IPS-11a (cell line): ENCODE results near the gene S100A2.
A peak's percentile ranks its signal among the peaks of the same experiment; 100 is the strongest.
"Not testable (repeated sequence)": the region's sequence is repeated elsewhere in the genome, so short reads cannot be mapped to it uniquely, and the experiment has no call there.

ENCODE experiments used
- H3K4me3 ChIP-seq: one replicate; pipeline ENCODE4 v1.5.1; 2013; ENCODE audit warnings: low read depth, low read length, control low read depth

S100A2 gene

GRCh38 chr1:153534226-153534924, 31.3 kb downstream of the S100A2 start:
- no peak overlapping the region for H3K4me3 ChIP-seq

GRCh38 chr1:153533689-153534201, 31.9 kb downstream of the S100A2 start:
- no peak overlapping the region for H3K4me3 ChIP-seq

GRCh38 chr1:153532769-153533599, 32.7 kb downstream of the S100A2 start:
- H3K4me3 ChIP-seq = peak overlapping the region; percentile 6

GRCh38 chr1:153532181-153532580, 33.5 kb downstream of the S100A2 start:
- H3K4me3 ChIP-seq = no peak overlapping the region

GRCh38 chr1:153531638-153532037, 34.0 kb downstream of the S100A2 start:
- no peak overlapping the region for H3K4me3 ChIP-seq

- H3K4me3 ChIP-seq = no peak overlapping the region
Measured at GRCh38 chr1:153527683-153528040, 38.0 kb downstream of the S100A2 start.

GRCh38 chr1:153527023-153527682, 38.5 kb downstream of the S100A2 start:
- H3K4me3 ChIP-seq = no peak overlapping the region

GRCh38 chr1:153526132-153526543, 39.5 kb downstream of the S100A2 start:
- H3K4me3 ChIP-seq = no peak overlapping the region

- no peak overlapping the region for H3K4me3 ChIP-seq
Measured at GRCh38 chr1:153525088-153525728, 40.4 kb downstream of the S100A2 start.

GRCh38 chr1:153522353-153523048, 43.1 kb downstream of the S100A2 start:
- H3K4me3 ChIP-seq = not testable (repeated sequence)

- not testable (repeated sequence) for H3K4me3 ChIP-seq
Measured at GRCh38 chr1:153521808-153522207, 43.8 kb downstream of the S100A2 start.

- H3K4me3 ChIP-seq = no peak overlapping the region
Measured at GRCh38 chr1:153520818-153521476, 44.7 kb downstream of the S100A2 start.

GRCh38 chr1:153520137-153520691, 45.4 kb downstream of the S100A2 start:
- H3K4me3 ChIP-seq = not testable (repeated sequence)

GRCh38 chr1:153519242-153519641, 46.4 kb downstream of the S100A2 start:
- H3K4me3 ChIP-seq = no peak overlapping the region

- no peak overlapping the region for H3K4me3 ChIP-seq
Measured at GRCh38 chr1:153515504-153516394, 49.9 kb downstream of the S100A2 start.

GRCh38 chr1:153513666-153514065, 52.0 kb downstream of the S100A2 start:
- H3K4me3 ChIP-seq = no peak overlapping the region

GRCh38 chr1:153513023-153513422, 52.6 kb downstream of the S100A2 start:
- H3K4me3 ChIP-seq = no peak overlapping the region
